CD4-positive, alpha-beta T cell treated with Interleukin-10 for 1 hour (primary cell): ENCODE measurements around the gene PAQR7.

ENCODE experiments used
- DNase-seq: peaks from one replicate; pipeline ENCODE4 v3.0.0-alpha.2; 2020

PAQR7 gene

GRCh38 chr1:25900219-25900618 is 24.7 kb upstream of the PAQR7 start:
- DNase-seq: no peak

DNA sequence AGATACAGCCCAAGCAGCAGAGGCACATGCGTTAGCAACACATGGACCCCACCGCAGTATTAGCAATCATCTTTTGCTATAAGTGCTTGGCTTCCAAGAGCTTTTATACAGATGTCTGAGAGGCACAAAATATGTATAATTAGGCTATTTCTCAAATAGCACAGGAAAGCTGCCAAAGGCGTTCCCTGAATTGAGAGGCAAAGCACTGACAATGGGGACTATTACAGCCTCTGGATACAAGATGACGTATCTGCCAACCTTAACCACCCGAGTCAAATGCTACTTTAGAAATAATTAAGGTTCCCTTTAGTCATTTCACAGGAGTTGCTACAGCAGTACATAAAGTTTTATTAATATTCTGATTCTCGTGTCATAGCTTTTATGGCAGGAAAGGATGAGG is 24.3 kb upstream of the PAQR7 start:
- no peak for DNase-seq

GRCh38 chr1:25898223-25899015 is 22.9 kb upstream of the PAQR7 start:
- no peak for DNase-seq

DNA sequence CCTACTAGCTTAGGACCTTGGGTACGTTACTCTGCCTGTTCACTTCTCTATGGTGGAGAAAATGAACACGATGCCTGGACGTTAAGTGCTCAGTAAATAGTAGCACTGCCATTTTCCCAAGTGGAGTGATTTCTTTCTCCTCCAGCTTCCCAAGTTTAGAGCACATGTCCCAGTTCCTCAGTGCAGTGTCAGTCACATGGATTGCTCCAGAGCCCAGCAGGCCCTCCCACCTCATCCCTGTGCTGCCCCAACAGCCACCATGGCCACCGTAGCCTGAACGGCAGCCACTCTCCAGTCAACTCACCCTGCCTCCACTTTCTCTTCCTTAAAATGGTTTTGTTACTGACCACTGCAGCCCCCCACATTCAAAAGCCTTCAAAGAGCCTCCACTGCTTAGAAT is 22.2 kb upstream of the PAQR7 start:
- no peak for DNase-seq

GRCh38 chr1:25896266-25896665 is 20.8 kb upstream of the PAQR7 start:
- no peak for DNase-seq

GRCh38 chr1:25895365-25895990 is 20.0 kb upstream of the PAQR7 start:
- DNase-seq: peak; percentile 94

DNA sequence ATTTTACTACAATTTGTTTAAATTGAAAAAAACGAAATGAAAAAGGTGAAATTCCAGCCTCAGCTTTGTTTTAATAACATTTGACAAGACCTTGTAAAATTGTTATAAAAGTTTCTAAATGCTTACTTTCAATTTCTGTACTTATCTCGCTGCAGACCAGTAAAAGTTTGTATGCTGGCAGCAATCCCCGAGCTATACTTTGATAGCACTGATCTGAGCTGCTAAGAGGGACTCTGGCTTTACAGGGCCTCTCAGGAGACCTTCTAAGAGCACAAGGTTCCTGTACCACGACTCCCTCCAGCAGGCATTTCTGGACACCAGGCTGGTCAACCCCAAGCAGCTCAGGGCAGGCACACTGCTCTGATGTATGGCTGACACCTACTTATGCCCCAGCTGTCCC is 17.6 kb upstream of the PAQR7 start:
- no peak for DNase-seq

DNA sequence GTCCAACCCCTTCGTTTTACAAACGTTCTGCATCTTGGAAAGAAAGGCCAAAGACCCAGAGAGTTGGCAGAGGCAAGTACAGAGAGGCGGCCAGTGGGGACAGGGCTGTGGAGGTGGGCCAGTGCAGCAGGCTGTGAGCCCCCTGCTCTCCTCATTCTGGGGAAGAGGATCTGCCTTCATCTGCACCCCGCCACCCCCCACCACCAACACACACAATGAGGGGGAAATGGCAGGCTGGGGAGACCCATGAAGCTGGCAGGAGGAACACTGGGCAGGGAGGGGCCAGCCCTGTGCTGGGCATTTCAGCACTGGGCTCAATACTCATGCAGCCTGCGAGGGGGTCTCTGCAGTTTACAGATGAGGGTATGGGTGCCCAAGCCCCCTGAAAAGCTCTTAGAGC is 16.1 kb upstream of the PAQR7 start:
- no peak for DNase-seq

GRCh38 chr1:25890239-25891034 is 14.9 kb upstream of the PAQR7 start:
- DNase-seq: no peak

DNA sequence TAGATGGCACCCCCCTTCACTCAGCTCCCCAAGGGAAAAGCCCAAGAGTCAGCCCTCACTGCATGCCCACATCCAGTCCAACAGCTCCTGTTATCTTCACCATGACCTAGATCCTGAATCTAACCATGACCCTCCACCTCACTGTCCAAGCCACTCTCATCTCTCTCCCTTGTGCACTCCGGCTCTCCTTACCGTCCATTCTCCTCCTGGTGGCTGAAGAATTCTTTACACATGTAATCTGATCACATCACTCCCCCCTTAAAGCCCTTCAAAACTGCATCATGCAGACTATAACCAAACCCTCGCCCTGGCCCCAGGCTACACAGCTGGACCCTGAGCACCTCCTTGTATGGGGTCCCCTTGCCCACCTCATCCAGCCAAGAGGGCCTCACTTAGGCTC is 14.0 kb upstream of the PAQR7 start:
- no peak for DNase-seq

DNA sequence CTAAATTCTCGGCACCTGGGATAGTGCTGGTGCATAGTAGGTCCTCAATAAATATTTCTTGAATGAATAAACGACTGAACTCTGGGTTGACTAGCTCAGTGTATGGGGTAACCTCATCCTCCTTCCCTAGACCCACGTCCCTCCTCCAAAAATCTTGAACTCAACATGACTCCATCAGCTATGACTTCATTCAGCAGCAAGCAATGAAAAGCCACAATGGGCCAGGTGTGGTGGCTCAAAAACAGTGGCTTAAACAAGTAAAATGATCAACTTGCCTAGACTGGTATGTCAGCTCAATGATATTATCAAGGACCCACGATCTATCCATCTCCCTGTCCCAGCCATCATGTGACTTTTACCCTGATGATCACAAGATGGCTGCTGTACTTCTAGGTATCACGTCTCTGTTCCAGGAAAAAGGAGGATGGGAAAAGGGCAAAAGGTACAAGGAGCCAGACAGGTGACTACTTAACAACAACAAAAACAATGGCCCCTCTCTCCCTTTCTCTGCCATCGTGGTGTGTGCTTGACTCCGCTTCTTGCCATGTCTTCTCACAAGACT is 13.0 kb upstream of the PAQR7 start:
- DNase-seq: no peak

DNA sequence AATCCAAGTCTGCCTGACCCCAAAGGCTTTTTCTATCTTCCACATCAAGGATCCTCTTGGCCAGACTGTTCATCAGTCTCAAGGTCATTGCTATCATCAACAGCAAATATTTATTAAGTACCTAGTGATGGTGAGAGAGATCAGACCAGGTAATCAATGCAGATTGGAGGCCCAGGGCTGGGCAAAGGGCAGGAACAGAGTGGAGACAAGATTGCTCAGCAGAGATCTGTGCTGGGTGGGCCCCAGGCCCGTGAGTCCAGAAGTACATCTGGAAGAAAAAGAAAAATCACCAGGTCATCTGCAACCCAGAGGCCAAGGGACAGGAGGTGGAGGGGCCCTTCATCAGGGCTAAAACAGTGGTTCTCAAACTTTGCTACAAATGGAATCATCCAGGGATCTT is 10.1 kb upstream of the PAQR7 start:
- DNase-seq: no peak

GRCh38 chr1:25881266-25881665 is 5.8 kb upstream of the PAQR7 start:
- no peak for DNase-seq

- DNase-seq: no peak
Measured at GRCh38 chr1:25880518-25880917, 5.0 kb upstream of the PAQR7 start.

DNA sequence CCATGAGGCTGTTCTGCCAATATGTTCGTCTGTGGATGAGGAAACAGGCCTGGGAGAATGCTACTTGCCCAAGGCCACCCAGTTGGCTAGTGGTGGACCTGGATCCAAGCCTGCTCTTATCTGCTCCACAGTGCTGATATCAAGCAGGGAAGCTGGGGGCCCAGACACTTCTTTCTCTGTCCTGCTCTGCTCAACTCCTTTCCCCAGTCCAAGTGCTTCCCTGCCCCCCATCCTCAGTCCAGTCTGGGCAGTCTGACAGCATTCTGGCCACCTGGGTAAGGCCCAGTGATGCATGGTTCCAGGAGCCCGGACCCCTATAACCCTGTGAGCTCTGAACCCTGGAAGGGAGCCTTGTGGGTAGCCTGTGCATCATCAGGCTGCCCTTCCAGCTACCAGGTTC is 4.2 kb upstream of the PAQR7 start:
- DNase-seq: no peak

- no peak for DNase-seq
Measured at GRCh38 chr1:25878690-25879089, 3.2 kb upstream of the PAQR7 start.

DNA sequence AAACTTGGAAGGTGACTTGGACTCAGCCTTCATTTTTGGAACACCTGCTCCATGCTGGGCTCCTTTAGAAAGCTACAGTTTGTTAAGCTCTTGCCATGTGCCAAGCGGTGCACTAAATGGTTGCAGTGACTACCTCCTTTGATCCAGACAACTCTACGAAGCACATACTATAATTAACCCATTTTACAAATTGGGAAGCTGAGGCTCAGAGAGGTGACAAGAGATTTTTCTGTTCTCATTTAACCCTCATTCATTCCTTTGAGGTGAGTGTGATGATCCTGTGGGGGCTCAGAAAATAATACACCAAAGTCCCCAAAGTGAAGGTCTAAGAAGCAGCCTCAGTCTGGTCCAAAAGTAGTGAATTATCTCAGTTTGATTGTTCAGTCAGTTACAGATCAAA is 1.6 kb upstream of the PAQR7 start:
- DNase-seq: no peak

DNA sequence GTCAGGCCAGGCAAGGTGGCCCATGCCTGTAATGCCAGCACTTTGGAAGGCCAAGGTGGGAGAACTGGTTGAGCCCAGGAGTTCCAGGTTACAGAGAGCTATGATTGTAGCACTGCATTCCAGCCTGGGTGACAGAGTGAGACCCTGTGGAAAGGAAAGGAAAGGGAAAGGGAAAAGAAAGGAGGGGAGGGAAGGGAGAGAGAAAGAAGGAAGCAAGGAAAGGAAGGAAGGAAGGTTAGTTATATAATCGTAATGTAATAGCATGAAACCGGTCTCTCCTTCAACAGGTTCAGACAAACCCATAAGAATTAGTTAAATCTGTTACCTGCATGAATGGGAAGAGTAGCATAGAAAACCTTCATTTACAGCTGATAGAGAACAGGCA is 1.2 kb upstream of the PAQR7 start:
- no peak for DNase-seq

DNA sequence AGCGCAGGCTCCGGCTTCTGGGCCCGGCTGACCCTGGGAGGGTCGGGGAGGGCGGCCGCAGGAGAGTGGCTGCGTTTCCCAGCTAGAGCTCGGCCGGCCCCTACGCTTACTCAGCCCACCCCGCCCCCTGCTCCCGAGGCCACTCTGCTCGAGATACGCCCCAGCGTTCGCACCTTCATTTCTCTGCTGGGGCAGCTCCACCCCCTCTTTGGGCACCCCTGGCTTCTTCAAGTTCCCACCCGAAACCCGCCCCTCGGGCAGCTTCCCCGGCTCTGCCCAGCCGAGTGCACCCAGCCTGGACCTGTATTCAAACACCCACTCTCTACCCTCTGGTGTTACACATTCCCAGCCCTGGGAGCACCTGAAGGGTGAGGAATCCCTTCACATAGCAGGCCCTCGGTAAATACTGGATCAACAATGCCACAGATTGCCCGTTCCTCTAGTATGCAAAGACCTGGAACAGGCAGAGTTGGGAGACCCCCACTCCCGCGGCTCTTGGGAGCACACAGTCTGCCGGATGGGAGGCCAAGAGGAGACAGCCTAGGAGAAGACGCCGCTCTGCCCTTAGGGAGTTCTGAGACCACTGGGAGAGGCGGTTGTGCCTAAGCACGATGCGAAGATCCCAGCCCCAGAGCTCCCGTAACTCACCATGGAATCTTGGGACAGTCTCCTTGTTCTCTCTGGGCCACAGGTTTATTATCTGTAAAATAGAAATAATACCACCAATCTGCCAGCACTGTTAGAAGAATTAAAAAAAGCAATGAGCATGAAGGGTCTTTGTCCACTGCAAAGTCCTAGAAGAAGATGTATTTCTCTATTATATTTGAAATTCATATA is 566 bp upstream of the PAQR7 start:
- peak; percentile 31 for DNase-seq

DNA sequence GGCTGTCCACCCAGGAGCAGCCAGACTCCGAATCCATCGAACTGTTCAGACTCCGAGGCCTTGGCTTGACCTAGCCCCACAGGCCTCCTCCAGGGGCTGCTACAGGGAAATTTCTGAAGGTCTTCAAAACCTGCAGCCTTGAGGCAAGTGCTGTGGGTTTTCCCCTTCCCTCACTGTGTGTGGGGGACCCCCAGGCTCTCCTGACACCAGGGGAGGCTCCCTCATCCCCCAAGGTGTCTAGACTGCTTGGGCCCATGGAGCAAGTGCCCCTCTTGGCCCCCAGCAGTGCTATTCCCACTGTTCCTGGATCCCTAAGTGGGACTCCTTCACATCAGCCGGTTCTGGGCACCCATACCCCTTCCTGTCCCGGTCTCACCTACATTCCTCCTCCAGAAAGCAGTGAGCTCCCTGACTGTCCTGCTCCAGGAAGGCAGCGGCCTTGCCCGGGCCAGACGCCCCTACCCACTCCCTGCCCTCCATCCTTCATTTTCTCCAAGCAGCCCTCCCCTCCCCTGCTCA is 814 bp downstream of the PAQR7 start:
- no peak for DNase-seq

DNA sequence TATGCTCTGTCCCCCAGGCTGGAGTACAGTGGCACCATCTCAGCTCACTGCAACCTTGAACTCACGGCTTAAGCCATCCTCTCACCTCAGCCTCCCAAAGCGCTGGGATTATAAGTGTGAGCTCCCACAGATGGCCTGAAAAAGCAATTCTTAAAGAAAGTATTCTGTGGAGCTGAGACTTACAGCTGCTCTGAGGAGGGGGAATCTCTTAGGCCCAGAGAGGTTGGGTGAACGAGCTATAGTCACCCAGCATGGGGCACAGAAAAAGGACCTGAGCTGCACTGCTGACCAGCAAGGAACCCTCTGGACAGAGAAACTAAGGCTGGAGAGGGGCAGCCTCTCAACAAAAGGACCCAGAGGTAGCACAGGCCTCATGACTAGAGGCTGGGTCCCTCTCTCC is 1.3 kb downstream of the PAQR7 start:
- DNase-seq: no peak

DNA sequence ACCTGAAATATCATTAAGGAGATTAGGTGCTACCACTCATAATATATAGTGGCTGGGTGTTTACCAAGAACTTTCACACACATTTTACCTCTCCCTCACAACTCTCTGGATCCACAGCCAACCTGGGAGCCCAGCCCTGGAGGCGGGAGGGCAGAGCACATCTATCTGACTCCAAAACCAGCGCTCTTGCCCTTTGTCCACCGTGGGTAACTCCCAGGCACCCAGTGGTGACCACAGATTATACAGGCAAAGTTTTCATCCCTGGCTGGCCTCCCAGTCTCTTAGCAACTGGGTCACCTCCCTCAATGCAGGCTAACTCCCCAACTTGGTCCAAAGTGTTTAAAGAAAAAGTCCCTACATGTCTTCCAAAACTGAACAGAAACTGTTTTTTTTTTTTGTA is 2.4 kb downstream of the PAQR7 start:
- DNase-seq: no peak

GRCh38 chr1:25872713-25873112 is 2.8 kb downstream of the PAQR7 start:
- DNase-seq: no peak
